Umbilical cord (tissue), 2 donors: ENCODE measurements around the gene COMTD1. TPM values are rescaled to one million over a fixed set of nuclear protein-coding genes. Genes with fewer than 3 reads are reported as not detected.

Experiments
- DNase-seq: peaks from one replicate; pipeline ENCODE4 v3.0.0-alpha.2; 2015; ENCODE audit warnings: low spot score
- total RNA-seq: library from RNA; depleted of rRNA; stranded (reverse); fragments of >200 nt; gene quantifications from one replicate; pipeline ENCODE4 v1.2.3, GENCODE V29; 2014; ENCODE audit warnings: low replicate concordance; ENCODE audit not compliant: insufficient read depth

COMTD1 gene
- 15.9 TPM for total RNA-seq

DNA sequence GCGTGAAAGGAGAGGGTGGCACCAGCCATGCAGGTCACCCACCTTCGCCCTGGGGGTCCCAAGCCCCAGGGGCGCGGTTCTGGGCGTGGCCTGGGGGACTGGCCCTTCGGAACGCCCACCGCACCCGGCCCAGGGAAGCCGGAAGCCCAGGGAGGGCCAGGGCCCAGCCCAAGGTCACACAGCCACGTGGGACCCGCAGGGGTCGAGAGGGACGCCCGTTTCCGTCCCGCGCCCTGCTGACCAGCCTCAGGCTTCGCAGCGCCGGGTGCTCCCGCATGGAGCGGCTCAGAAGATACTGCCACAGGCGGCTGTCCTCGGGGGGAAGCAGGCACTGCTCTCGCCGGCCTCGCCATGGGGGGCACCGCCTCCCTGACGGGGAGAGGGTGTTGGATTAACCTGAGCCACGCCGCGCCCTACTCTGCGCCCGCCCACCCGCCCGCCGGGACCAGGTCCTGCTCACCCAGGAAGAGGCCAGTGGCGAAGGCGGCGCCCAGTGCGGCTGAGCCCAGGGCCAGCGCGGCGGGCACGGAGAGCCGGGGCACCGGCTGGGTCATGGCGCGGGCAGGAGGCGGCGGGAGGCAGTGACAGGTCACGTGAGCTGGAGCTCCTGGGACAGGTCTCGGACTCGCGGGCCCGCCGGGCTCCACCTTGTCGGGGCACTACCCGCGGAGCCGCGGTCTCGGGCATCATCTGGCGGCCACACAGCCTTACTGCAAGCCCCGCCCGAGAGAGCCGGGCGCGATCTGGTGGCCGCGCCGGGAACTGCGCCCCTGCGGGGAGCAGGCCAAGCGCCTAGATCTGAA lies at the start of gene COMTD1:
Gene COMTD1 (minus strand): TSS at position 583 of the 803 bp plus-strand sequence. CDS start 29 bp downstream, at position 554.
- peak; percentile 85 for DNase-seq

DNA sequence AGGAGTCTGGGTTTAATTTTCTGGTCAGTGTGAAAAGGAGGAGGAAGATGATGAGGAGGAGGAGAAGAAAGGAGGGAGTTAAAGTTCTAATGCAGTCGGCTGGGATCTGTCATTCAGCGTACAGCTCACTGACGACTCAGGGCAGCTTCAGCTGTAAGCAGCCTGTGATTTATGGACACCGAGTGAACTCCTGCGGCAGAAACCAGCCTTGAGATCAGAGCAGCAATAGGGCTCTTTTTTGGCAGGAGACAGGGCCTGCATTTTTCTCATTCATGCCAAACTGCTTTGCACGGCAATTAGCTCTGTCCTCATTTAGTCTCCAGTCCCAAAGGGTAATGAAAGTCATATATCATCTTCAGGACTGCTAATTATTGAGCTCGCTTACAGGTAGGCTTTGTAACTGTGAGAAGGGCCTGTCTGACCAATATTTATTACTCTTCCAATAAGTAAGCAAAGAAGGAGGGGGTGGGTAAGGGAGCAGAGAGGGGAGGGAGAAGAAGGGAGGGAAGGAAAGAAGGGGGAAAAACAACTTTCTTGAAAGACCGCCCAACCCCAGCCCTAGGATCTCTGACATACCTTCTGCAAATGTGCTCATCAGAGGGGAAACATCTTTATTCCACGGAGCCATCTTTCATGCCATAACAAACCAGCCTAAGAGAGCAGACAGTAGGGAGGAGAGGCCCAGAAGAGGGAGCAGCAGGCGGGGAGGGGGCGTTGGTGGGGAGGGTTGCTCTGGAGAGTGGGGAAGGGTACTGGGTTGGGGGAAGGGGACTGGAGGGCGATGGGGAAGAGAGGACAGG lies 48.1 kb upstream of the COMTD1 start:
- DNase-seq, result peak; percentile 93

DNA sequence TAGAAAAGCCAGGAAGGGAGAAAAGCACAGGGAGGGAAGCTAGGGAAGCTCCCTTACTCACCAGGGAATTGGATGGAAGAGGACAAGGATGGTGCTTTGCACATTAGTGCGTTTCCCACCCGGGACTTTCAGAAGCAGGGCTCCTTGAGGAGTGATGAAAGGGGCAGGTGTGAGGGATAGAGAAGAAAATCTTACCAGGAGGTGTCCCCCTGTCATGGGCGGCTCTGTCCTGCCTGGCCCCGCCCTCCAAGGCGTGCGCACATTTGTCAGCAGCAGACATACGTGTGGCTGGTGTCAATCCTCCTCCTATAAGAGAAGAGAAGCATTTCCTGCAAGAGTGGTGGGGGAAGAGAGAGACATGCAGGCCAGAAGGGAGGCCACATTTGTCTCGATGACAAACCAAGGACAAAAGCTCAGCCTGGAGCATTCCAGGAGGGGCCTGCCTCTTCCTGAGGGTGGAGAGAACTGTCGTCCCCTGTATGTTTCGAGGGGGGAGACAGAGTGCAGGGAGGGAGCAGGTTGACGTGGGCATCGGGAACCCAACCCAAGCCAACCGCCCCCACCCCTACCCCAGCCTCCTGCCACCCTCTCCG lies 47.4 kb upstream of the COMTD1 start:
- peak; percentile 45 for DNase-seq

DNA sequence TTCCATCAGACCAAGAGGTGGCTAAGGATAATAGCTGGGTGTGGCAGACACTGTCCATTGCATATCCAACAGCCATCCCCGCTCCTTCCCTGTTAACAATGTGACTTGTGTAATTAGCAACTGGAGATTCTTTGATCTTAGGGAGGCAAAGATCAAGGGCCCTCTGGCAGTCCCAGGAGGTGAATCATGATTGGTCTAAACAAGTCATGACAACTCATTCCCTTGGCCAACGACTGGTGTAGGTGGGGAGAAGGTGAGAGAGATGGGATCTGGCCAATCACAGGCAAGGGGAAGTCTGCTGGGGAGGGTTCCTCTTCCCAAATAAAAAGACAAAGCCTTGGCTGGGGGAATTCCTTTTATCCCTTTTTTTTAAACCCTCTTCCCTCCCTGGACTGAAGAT lies 46.2 kb upstream of the COMTD1 start:
- DNase-seq, result no peak

DNA sequence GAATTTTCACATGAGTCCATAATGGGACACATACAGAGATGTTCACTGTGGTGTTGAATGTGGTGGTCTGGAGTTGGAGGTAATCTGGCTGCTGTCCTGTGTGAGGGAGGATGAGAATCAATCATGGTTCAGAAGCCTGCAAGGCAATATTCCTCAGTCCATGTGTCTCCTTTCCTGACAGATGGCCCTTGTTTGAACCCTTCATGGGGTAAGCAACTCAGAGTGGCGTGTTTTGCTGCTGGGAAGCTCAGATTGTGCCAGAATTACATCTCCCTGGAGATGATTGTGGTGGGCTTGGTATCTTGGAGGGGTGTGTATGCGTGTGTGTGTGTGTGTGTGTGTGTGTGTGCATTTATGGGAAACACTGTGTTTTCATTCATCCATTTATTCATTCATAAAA lies 44.5 kb upstream of the COMTD1 start:
- DNase-seq, result no peak

DNA sequence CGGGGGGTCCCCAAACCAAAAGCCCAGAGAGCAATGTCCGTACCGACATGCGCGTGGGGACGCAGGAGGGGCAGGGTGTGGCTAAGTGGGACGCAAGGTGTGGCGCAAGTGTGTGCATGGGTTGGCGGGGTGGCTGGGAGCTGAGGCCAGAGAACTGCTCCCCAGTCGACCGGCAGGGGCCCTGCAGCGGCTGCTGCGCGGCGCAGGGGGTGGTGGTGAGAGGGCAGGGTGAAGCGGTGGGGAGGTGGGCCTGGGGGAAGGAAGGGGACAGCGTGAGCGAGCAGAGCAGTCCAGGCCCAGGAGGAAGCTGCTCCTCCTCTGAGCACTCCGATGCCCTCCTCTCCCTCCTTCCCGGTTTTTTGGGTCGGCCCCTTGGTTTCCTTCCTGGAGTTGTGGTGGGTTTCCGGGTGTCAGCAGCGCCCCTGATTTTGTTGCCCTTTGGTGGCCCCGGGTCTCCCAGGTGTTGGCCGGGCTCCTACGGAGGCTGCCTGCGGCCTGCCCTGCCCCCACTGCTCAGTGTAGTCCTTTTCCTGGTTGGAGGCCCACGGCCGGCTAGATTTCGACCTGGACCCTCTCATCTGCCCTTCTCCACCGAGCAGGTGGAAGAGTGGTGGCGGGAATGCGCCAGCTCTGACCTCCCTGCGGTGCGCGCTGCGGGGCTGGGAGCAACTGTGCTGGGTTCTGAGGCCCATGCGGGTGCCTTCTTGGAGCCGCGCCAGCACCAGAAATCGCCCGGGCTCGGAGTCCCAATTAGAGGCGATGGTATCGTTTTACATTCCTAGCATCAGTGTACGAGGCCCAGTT lies 40.5 kb upstream of the COMTD1 start:
- no peak for DNase-seq

DNA sequence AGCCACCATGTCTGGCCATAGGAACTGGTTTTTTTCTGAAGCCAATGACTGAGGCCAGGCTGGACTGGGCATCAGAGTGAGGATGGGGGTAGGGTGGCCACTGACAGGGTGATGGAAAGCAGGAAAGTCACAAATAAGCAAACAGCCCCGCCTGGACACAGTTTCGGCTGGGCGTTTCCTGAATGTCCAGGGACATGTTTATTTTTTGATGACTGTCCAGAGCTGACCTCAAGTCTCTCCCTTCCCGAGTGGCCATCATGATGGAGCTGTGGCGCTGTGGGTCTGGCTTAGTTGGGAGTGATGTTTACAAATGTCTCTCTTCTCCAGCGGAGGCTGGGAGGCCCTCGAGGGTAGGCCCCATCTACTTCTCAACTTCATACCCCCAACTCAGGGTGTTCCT lies 37.1 kb upstream of the COMTD1 start:
- peak; percentile 14 for DNase-seq

DNA sequence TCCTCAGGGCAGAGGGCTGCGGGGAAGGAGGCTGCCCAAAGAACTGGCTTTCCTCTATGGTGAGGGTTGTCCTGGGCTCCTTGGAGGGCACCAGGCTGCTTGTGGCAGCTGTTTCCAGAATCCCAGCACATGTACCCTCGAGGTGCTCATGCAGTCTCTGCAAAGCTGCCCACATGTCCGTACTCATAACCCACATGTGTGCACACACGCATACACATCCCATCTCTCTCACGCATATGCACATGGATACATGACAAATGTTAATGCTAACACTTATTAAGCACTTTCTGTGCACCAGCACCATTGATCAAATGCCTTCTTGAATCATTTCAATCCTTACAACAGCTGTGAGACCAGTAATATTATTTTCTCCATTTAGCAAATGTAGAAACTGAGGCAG lies 36.3 kb upstream of the COMTD1 start:
- DNase-seq, result no peak

DNA sequence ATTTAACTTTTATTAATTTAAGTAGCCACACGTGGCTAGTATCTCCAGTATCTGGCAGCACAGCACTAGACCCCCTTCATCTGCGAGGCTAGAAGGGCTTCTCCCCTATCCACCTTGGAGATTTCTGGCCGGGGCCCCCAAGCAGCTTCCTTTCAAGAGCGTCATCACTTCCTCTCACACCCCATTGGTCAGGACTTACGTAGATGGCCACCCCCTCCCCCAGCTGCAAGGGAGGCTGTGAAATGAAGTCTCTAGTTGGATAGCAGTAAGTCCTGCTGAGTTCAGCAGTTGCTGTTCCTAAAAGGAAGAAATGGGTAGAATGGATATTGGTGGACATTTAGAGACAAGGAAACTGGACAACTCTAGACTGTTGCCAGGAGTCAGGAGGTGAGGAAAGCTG lies 33.8 kb upstream of the COMTD1 start:
- no peak for DNase-seq

DNA sequence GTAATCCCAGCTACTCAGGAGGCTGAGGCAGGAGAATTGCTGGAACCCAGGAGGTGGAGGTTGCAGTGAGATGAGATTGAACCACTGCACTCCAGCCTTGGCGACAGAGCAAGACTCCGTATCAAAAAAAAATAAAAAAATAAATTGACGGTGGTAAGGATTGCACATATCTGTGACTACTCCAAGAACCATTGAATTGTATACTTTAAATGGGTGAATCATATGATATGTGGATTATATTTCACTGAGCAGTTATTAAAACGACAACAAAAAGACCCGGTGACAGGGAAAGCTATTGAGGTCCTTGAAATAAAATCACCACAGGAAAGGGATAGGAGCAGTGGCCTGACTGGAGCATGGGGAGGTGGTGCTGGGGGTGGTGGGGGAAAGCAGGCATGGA lies 31.2 kb upstream of the COMTD1 start:
- no peak for DNase-seq

DNA sequence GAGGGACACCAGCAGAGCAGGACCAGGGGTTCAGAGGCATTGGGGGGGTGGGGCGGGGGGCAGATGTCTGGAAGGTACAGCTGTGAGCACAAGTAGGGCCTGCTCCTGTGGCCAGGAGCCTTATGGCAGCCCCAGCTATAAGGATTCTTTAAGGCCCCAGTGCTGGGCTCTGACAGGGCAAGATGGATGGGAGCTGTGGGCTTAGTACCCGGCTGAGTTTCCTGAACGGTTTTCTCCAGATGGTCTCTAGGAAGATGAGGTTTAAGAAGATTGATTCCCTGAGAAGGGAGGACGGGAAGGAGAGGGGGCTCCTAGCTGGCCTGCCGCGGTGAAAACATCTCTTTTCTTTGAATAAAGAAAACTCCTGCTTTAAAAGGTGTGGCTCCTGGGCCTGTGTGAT lies 30.1 kb upstream of the COMTD1 start:
- no peak for DNase-seq

DNA sequence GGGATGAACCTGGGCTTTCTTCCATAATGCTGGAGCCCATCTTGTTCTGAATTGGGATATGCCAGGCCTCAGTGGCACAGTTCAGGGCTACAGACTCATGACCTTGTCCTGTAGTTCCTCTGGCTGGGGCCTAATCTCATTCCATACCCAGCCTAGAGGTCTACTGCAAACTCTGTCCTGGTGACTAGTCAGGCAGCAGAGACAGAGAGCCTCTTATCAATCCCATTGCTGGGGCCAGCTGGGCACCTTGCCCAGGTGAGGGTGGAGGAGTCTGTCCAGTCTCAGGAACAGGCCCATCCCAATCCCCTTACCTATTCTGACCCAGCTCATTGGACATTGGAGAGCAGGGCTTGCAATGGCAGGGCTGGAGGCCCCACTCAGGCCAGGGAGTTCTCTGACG lies 28.0 kb upstream of the COMTD1 start:
- no peak for DNase-seq

DNA sequence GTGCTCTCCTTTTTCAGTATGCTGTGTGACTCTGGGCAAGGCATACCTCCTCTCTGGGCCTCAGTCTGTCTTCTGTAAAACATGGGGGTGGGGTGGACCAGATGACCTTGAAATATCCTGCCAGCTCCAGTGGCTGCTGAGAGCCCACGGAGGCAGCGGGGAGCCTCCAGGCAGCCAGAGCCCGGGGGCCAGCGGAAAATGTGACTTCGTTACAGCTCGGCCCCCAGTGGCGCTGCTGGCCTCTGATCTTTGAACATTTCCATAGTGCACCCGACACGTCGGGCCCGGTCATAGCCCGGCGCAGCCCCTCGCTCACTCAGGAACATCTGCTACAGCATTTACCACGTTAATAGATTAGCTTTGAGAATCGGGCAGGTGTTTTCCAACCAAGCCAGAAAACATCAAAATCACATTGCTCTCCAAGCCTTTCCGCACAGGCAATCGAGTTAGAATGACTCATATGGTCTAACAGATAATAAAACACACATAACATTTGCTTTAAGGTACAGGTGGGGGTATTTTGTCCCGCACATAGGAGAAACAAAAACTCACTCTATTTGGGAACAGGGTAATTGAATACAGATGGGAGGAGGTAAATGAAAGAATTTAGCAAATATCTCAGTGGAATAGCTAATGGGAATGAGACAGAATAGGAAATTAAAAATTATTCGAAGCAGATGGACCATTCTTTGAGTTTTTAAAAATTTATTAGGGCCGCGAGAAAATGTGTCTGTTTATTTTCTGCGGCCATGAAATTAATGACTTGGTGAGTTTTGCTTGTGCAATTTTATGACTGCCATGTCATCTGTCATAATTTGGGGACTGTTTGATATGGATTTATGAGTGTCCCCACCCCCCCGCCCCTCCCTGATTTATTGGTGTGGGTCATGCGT lies 26.3 kb upstream of the COMTD1 start:
- no peak for DNase-seq

DNA sequence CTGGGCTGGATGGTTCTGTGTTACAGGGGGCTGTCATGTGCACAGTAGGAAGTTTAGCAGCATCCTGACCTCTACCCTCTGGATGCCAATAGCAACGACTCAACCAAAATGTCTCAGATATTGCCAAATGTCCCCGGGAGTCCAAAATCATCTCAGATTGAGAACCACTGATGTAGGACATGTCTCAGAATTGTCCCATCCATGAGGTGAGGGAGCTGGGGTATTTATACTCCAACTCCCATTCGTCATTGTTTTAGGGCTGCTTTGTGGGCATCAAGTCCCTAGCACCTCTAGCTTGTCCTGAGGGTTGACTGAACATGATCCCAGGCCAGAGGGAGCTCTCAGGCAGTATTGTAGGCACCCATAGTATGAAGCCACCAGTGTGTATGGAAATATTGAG lies 25.2 kb upstream of the COMTD1 start:
- no peak for DNase-seq

DNA sequence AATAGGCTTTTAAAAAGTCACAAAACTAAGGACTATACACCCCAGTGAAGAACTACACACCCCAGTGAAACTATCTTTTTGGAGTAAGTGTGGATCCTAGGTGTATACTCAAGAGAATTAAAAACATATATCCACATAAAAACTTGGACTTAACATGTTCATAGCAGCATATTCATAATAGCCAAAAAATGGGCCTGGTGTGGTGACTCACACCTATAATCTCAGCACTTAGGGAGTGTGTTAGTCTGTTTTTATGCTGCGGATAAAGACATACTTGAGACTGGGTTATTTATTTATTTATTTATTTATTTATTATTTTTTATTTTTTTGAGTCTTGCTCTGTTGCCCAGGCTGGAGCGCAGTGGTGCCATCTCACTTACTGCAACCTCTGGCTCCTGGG lies 19.0 kb upstream of the COMTD1 start:
- no peak for DNase-seq

DNA sequence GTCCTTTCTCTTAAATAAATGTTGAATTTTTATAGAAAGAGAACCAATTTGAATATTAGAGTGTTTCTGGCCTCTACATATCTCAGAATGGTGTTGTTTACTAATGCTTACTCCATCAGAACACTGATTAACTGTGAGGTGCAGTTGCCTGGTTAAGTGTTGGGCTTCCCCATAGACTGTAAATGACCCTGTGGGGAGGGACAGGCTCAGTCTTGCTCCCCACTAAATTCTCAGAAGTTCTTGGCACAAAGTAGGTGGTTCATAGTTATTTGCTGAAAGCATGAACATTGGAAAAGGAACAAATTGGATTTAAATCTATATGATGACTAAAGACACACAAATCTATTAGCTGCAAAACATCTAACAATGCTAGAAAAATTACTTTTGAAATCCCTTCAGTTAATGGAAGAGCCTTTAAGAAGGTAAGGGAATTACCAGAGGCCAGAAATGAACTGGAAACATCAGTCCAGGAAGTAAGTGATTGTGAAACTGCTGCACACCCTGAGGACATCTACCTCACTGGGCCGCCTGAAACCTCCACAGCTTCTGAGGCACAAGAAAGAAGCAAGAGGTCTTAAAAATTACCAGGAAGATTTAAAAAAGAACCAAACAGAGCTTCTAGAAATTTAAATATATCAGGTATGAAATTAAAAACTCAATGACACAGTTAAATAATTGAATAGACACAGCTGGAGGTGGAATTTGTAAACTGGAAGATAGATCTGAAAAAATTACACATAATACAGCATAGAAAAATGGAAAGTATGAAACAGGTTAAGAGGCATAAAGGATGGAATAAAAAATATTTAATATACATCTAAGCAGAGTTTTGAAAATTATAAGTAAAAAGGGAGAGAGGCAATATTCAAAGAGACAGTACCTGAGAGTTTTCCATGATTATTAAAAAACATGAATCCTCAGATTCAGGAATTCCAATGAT lies 17.8 kb upstream of the COMTD1 start:
- DNase-seq, result no peak

DNA sequence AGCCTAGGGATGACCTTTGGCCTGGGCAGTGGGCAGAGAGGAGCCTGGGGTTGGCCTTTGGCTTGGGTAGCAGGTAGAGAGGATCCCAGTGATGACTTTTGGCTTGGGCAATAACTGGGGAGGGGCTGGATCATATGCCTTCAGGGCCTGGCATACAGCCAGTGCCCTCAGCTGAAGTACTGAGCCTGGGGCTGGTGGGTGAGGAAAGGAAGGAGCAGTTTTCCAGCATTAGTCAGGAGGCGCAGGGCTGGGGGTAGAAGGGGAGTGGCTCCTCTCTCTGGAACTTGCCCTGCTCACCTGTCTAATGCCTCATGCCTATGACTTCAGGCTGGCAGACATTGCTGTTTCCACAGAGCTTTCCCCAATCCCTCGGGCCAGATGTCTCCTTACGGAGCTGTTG lies 15.2 kb upstream of the COMTD1 start:
- no peak for DNase-seq

DNA sequence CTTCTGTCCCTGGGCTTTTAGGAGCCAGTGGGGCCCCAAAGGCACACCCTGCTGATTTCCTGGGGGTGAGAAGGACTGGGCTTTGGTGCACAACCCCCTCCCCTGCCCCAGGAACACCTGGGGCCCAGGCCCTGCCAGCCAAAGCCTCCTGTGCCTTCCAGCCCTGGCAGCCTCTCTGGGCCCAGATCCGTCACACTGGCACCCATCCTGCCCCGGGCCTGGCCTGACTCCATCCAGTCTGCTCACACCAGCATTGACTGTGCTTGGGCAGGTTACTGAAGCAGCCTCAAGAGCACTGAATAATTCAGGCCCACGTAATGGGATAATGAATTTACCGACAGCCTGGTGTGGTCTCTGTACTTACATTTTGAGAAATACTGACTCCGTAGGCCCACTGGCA lies 12.0 kb upstream of the COMTD1 start:
- no peak for DNase-seq

DNA sequence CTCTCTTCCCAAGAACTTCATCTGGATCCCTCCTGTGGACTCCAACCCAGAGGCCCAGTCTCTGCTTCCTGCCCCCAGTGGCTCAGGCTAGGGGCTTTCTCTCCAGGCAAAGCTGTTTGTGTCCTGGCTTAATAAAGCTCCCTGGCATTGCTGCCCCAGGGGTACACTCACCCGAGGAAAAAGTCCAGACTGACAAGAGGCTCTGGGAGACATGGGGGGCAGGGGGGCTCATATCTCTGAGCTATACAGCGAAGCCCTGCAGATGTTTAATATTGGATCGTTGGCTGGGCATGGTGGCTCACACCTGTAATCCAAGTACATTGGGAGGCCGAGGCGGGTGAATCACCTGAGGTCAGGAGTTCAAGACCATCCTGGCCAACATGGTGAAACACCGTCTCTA lies 10.7 kb upstream of the COMTD1 start:
- no peak for DNase-seq
